ENCODE measurements around the gene SPATA21.
"Not testable (repeated sequence)": the region's sequence is repeated elsewhere in the genome, so short reads cannot be mapped to it uniquely, and the experiment has no call there.

Gene SPATA21, protein sequence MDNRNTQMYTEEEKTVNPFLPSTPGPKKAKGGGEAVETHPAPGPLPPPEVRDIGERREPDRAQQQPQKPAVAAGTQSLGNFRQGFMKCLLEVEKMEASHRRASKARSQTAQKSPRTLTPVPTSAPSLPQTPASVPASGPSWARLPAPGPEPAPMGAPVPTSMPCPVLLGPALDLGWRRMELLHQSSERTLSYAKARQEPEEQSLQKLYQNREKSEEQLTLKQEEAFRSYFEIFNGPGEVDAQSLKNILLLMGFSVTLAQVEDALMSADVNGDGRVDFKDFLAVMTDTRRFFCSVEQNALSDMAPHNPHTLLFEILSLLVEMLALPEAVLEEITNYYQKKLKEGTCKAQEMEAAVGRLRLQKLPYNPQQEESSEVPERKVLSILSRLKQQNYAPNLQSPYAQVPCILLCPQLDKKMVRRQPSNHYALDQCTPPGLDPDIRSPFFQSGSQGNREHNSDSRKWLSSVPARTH

DNA sequence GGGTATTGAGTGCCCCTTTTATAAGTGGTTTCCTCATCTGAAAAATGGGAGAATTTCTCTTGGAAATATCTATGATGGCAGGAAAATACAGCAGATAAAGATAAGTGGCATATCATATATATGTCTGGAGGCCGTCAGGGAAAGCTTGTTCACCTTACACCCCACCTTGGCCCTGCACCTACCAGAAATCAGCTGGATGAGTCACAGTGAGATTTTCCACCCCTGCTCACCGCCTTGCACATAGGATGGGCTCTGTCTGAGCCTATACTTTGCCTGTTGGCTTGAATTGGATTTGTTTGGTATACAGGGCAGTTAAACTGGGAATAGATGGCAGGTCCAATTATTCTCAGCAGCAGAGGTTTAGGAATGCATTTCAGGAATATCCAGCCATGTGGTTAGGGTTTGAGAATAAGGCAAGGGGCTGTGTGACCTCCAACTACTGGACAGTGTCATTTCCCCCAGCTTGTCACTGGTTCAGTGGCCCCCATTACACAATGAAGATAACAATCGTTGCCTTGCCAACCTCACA is at the start of gene SPATA21:
SPATA21 (minus strand) TSS at position 479 of the 529 bp plus-strand sequence. CDS start 6,053 bp downstream, outside the sequence.
- DNase-seq, result peak; percentile 30

DNA sequence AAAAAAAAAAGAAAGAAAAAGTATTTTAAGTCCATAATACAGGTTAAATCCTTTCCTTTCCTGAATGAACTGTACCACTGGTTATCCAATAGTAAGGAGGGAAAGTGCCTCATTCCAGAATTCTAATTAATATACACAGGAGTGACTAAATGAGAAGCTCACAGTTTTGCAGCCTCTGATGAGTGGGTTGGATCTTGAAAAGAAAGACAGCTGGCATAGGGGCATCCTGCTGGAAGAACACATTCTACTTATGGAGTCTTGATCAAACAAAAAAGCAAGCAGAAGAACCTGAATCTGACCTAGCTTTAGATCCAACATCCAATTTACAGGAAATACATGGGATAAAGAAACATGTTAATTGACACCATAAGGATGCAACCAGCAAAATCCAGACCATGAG is 49.8 kb upstream of the SPATA21 start:
- not testable (repeated sequence) for DNase-seq

DNA sequence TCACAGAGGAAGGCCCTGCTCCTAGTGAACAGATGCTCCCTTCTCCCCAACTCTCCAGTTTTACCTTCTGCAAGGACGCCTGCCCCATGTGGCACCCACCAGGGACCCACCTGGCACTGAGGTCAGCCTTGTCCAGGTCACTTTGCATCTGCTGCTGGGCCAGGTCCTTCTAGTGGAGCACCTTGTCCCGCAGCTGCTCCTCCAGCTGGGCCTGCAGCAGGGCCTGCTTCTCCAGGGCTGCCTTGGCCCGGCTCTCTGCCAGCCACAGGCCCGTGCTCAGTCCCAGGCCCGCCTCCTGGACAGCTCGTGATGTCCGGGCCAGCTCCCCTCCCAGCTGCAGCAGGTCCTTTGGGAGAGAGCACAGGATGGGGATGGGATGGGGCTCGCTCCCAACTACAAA is 49.1 kb upstream of the SPATA21 start:
- not testable (repeated sequence) for DNase-seq

DNA sequence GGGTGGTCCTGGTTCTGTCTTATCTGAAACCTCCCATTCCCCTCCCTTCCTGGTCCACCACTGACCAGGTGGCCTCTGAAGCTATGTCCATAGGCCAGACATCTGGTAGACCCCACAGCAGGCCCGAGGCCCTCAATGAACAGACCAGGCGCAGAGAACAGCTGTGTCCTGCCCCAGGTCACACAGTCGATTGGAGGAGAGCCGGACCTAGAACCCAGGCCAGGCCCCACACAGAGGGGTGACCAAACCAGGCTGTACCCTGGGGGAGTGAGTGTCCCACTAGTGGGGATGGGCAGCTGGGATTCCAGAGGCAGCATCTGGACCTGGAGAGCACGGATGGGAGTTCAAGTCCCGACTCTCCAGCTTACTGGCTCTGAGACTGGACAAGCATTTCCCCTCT is 47.7 kb upstream of the SPATA21 start:
- DNase-seq, result no peak

DNA sequence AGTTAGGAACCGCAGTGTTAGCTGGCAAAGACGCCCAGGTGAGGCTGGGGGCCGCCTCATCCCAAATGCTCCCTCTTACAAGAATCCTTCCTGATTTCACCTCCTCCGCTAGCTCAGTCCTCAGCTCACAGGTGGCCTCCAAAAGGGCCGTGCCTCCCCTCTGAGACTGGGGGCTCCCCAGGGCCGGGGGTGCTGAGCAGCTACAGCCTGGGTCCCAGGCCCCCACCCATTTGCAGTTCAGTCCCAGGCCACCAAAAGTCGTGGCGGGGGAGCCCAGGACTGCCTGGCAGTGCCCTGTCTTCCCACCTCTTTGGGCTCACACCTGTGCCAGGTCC is 47.2 kb upstream of the SPATA21 start:
- DNase-seq, result no peak

DNA sequence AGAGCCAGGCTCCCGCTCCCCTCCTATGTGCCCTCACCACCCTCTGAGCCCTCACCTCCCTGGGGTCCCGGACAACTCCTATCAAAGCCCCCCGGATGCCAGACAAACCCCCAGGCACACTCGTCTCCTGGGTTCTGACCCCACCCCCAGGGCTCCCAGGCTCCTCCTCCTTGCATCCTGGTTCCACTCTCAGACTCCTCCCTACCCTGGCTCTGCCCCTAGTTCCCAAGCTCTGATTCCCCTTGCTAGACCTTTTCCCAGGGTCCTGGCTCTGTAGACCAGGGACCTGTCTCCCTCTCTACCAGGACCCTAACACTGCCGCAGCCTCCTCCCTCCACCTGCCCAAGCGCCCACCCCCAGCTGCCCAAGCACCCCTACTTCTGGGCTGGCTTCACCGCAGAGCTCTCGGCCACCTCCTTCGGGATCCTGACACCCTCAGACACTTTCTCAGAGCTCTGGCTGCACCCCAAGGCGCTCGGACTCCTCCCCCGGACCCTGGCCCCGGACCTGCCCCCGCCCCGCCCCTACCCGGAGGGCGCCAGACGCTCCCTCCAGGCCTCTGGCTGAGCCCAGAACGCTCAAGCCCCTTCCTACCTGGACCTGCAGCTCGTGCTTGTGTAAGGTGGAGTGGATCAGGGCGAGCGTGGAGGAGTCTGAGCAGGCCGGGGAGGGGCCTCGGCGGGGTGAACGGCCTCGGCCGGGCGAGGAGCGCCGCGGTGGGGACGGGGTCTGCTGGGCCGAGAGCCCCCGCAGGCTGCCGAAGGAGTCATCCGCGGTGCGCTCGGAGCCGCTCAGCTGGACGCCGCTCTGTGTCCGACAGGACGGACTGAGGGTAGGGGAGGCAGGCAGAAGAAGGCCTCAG is 46.6 kb upstream of the SPATA21 start:
- not testable (repeated sequence) for DNase-seq

DNA sequence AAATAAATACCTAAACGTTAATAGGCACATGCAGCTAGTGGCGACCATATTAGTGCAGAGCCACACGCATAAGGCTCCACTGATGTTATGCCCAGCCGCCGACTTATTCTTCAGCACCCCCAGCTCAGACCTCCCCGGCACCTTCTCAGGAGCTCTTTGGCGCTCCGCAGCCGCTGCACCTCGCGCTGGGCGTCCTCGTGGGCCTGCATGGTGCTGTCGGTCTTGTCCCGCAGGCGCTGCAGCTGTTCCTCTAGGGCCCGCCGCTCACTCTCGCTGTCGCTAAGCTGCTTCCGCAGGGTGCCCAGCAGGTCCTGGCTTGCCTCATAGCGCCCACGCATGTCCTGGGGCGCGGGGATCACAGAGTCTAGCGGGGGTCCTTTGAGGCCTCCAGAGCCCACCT is 45.9 kb upstream of the SPATA21 start:
- DNase-seq, result not testable (repeated sequence)

DNA sequence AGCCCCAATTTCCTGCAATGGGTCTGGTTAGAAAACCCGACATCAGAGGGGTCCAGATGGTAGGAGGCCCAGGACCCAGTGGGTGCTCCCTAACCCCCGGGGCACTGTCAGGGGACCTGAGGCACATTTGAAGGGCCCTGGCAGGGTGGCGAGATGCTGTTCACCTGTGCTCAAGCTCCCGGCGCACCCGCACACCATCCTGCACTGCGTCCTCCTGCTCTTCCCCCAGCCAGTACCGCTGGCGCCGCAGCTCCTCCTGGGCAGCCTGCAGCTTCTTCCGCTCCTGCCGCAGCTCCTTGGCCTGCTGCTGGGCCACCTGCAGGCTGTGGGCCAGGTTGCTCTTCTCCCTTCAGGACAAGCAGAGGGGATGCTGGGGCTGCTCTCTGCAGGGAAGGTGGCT is 40.9 kb upstream of the SPATA21 start:
- DNase-seq, result no peak

DNA sequence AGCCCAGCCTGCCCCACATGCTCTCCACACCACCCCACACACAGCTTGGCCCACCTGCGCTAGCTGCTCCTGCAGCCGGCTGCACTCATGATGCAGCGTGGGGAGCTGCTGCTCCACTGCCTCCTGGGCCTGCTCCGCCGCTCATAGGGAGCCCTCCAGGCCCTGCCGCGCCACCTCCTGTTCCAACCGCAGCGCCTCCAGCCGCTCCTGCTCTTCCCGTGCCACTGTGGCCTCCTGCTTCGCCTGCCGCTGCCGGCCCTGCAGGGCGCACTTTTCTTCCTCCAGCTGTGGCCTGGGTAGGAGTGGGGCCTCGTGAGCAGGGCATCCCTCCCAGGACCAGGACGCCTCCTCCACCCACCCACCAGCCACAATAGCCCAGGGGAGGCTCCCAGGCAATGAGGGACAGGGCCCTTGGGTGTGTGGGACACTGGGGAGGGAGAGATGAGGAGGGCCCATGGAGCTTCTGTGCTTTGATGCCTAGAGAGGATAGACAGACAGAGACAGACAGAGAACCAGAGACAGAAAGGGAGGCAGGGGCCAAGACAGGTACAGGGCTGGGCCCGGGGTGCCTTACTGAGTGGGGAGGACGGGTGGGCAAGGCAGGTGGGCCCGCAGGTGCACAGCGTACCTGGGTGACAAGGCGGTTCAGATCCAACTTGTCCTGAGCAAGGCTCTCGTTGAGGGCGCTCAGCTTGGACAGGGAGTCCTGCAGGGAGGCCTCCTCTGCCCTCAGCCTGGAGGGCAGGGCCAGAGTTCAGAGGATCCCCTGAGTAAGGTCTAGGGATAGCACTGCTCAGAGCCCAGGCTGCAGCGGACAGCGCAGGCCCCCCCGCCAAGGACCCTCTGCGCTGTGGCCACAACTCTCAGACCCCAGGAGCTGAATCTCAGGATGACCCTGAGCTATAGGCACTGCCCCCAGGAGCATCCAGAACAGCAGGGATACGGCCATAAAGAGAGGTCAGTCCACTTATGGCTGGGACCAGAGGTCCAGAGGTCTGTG is 38.8 kb upstream of the SPATA21 start:
- not testable (repeated sequence) for DNase-seq

DNA sequence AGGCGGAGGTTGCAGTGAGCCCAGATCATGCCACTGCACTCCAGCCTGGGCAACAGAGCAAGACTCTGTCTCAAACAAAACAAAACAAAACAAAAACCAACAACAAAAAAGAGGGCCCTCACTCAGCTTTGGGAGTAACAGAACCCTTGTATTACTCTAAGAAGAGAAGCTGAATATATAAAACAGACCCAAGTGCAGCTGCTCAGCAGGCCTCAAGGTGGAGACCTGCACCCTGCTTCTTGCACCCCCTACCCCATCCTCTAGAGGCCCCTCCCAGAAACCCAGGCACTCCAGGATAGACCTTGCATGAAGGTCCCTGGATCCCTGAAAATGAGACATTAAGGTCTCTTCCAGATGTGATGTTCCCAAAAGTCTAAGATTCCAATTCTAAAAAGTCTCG is 37.7 kb upstream of the SPATA21 start:
- DNase-seq, result not testable (repeated sequence)

DNA sequence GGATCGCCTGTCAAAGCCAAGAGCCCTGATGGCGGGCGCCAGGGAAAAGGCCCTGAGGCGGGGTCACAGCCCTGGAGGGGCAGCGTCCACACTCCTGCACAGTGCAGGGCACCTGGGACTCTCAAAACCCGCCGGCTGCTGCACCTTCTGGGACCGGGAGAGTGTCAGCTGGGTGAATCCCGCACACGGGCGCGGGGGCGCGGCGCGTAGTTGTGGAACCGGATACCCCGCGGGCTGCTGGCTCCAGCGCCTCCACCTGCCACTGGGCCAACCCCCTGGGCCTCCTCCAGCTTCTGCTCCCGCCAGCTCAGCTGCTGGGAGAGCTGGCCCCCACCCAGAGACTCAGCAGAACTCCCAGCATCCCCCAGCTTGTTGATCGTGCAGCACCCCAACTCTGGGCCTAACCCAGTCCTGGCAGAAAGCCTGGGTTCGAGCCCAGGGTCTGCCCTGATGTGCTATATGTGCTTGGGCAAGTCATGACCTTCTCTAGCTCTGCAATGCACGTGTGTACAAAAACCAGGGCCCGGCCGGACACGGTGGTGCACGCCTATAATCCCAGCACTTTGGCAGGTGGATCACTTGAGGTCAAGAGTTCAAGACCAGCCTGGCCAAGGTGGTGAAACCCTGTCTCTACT is 37.1 kb upstream of the SPATA21 start:
- DNase-seq, result no peak

DNA sequence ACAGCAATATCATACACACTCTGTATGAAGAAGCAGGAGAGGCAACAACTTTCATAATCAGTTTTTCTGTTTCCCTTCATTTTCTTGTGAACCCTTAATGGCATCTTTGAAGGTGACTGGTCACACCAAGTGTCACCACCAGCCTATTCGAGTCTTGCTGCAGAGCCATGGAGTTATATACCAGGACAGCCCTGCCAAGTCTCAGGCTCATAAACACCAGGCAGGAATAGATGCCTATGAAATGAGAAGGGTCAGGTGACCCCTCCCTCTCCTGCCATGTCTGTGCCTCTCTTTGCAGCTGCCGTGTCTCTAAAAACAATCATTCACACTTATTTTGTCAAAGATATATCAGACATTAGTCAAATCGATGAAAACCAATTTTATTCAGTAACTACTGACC is 31.3 kb upstream of the SPATA21 start:
- DNase-seq, result no peak

DNA sequence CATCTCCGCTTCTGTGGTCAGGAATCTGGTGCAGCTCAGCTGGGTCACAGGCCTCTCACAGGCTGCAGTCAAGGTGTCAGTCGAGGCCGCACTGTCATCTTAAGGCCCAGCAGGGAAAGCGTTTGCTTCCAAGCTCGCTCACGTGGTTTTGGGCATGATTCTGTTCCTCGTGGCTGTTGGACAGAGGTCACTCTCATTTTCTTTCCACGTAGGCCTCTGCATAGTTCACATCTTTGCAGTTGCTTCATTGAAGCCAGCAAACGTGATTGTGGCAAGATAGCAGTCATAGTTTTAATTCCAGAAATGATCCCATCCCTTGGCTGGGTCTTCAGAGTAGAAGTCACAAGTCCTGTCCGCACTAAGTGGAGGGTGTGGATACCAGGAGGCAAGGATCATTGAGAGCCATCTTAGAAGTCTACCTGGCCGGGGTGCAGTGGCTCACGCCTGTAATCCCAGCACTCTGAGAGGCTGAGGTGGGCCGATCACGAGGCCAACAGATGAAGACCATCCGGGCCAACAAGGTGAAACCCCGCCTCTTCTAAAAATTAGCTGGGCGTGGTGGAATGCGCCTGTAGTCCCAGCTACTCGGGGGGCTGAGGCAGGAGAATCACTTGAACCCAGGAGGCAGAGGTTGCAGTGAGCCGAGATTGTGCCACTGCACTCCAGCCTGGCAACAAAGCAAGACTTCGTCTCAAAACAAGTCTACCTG is 27.8 kb upstream of the SPATA21 start:
- no peak for DNase-seq

DNA sequence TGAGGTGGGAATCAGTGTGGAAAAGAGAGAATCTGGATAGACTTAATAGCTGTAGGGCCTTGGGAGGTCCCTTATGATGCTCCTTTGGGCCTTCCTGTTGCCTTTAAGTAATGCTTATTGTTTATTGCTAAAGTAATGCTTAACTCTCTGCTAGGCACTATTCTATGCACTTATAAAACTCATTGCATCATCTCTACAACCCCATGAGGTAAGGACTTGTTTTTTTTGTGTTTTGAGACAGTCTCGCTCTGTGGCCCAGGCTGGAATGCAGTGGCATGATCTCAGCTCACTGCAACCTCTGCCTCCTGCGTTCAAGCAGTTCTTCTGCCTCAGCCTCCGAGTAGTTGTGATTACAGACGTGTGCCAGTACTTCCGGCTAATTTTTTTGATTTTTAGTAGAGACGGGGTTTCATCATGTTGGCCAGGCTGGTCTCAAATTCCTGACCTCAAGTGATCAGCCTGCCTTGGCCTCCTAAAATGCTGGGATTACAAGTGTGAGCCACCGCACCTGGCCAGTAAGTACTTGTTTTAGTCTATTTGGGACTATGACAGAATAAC is 25.6 kb upstream of the SPATA21 start:
- no peak for DNase-seq

DNA sequence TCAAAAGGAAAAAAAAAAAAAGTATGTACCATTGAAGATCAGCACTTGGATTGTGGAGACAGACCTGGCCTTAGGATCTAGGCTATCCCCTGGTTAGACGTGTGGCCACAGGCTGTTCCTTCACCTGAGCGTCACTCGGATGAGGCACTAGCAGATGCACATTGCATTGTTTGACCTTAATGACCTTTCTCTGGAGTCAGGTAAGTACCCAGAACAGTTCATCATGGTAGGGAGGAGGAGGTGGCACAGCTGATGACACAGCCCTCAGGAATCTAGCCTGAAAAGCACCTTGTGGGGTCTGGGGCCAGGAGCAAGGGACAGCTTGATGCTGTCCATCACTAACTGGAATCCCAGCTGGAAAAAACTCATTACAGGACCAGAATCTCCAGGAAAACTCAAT is 24.5 kb upstream of the SPATA21 start:
- no peak for DNase-seq

DNA sequence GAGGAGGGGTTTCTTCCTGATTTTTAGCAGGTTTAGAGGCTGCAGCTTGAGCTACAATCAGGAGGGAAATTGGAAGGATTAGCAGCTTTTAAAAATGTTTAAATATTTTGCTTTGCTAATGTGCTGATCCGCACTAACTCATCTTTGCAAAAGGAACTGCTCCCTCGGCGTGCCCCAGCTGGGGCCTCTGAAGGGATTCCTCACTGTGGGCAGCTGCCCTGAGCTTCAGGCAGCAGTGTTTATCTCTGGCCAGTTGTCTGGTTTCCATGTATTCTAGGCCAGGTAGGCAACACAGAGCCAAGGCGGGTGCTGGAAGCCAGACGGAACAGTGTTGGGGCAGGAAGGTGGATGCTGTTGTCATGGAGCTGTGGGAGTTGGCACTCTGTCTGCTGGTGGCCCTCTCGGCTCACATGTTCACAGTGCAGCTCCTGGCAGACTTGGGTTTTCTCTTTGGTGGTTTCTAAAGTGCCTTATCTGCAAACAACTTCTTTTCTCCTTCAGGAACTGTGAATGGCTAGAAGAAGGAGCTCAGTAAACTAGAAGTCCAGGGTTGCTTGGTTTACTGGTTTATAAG is 22.2 kb upstream of the SPATA21 start:
- no peak for DNase-seq

DNA sequence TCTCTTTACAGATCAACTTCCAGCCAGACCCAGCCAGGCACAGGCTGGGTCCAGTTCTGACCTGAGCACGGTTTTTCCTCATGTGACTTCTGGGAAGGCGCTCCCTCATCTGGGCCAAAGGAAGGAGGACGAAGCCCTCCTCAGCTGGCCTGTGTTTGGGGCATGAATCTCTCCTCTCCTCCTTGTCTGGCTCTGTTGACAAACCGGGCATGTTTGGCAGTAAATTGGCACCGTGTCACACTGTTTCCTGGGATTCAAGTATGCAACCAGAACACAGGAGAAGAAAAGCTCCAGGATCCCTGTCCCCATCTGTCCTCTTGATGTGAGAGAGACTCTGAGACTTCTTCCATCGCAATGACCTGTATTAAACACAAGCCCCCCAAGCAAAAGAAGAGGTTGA is 21.6 kb upstream of the SPATA21 start:
- DNase-seq, result no peak

DNA sequence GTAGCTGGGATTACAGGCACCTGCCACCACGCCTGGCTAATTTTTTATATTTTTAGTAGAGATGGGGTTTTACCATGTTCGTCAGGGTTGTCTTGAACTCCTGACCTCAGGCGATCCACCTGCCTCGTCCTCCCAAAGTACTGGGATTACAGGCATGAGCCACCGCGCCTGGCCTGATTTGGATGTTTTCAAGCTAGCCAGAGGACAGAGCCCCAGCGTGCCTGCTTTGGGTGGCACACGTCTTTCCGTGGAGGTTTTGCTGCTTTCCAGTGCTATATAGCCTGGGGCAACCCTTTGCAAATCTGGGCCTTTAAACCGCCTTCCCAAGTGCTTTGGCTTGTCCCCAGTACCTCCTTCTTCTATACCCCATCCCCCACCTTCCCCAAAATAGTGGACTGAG is 18.9 kb upstream of the SPATA21 start:
- not testable (repeated sequence) for DNase-seq

DNA sequence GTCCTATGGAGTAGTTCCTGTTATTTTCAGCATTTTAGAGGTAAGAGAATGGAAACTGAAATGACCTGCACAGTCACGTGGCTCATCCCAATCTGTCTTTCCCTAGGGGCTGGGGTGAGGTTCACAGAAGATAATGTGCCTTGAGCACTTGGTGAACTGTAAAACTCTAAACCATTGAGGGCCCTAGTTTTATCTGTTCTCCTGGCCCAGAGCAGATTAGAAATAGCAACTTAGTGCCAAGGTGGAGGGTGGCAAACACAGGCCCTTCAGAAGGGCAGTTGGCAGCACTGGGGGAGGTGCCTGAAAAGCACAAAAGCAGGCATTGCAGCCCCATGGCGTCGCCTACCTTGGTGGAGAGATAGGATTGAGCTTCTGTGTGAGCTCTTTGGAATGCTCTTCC is 17.7 kb upstream of the SPATA21 start:
- not testable (repeated sequence) for DNase-seq

DNA sequence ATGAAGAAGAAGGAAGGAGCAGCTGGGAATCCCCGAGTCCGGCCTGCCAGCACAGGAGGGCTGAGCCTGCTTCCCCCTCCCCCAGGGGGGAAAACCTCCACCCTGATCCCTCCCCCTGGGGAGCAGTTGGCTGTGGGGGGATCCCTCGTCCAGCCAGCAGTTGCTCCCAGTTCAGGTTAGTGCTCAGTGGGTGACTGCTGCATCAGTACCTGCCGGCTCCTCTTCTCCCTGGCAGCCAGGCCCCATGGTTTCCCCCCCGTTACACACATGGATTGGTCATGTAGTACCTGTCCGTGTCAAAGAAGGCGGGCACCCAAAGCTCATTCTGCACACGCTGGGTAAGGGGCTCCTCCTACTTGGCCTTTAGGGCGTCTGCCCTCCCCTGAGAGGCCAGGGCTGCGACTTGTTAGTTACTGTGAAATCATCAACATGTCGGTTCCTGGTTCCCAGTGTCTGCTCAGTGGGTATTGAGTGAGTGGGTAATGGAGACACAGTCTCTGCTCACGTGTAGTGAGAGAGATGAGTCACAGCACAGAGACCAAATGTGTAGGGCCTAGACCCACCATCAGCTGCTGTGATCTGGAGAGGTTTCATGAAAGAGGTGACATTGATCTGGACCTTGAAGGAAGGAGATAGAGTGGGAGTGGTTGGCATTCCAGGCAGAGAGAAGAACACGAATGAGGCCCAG is 14.8 kb upstream of the SPATA21 start:
- DNase-seq, result no peak
